Stimulated activated CD4-positive, alpha-beta T cell treated with anti-CD3 and anti-CD28 coated beads, Interleukin-15, amount 100 ng/mL, for 48 hours (primary cell): Measurements from ENCODE around the gene MYOM3.

Experiments used
- DNase-seq, 2 donors: peaks; one replicate each; pipeline ENCODE4 v3.0.0-alpha.2; 2020; ENCODE audit warnings: low read depth in 2 of 2

The MYOM3 gene

GRCh38 chr1:24111996-24112779 lies at the start of gene MYOM3:
TSS of gene MYOM3 (minus strand) at chr1:24112135. CDS start at chr1:24108636, 3,499 bp downstream.
- DNase-seq = peak; percentile 47 to 48

- no peak for DNase-seq
Observed at GRCh38 chr1:24161270-24161669, 49.3 kb upstream of the MYOM3 start.

GRCh38 chr1:24159366-24159765 lies 47.4 kb upstream of the MYOM3 start:
- DNase-seq = no peak

GRCh38 chr1:24157918-24158481 lies 46.1 kb upstream of the MYOM3 start:
- no peak for DNase-seq

- no peak for DNase-seq
Observed at GRCh38 chr1:24156542-24157260, 44.8 kb upstream of the MYOM3 start.

- no peak for DNase-seq
Observed at GRCh38 chr1:24155011-24155782, 43.3 kb upstream of the MYOM3 start.

- DNase-seq = no peak
Observed at GRCh38 chr1:24154215-24154614, 42.3 kb upstream of the MYOM3 start.

GRCh38 chr1:24152631-24153494 lies 40.9 kb upstream of the MYOM3 start:
- no peak for DNase-seq

- DNase-seq = no peak
Observed at GRCh38 chr1:24151175-24151533, 39.2 kb upstream of the MYOM3 start.

GRCh38 chr1:24150234-24151174 lies 38.6 kb upstream of the MYOM3 start:
- DNase-seq = peak; percentile 72 to 88

GRCh38 chr1:24149866-24150233 lies 37.9 kb upstream of the MYOM3 start:
- peak; percentile 44 to 53 for DNase-seq

GRCh38 chr1:24147816-24148215 lies 35.9 kb upstream of the MYOM3 start:
- DNase-seq = no peak

GRCh38 chr1:24147194-24147593 lies 35.3 kb upstream of the MYOM3 start:
- no peak for DNase-seq

- no peak for DNase-seq
Observed at GRCh38 chr1:24142546-24143534, 30.9 kb upstream of the MYOM3 start, which contains the start of gene IL22RA1. TSS of gene IL22RA1 (minus strand) at chr1:24143140. CDS start at chr1:24143082, 58 bp downstream.

GRCh38 chr1:24141311-24141997 lies 29.5 kb upstream of the MYOM3 start:
- DNase-seq = no peak

GRCh38 chr1:24140741-24141181 lies 28.8 kb upstream of the MYOM3 start:
- no peak for DNase-seq

GRCh38 chr1:24139841-24140425 lies 28.0 kb upstream of the MYOM3 start:
- DNase-seq = no peak

- no peak for DNase-seq
Observed at GRCh38 chr1:24139222-24139489, 27.2 kb upstream of the MYOM3 start.
